ENCODE data around the gene KIAA1217.
A peak's percentile ranks its signal among the peaks of the same experiment; 100 is the strongest.

Gene KIAA1217

GRCh38 chr10:24251547-24251946 is 42.6 kb downstream of the KIAA1217 start:
- DNase-seq: peak; percentile 84

DNA sequence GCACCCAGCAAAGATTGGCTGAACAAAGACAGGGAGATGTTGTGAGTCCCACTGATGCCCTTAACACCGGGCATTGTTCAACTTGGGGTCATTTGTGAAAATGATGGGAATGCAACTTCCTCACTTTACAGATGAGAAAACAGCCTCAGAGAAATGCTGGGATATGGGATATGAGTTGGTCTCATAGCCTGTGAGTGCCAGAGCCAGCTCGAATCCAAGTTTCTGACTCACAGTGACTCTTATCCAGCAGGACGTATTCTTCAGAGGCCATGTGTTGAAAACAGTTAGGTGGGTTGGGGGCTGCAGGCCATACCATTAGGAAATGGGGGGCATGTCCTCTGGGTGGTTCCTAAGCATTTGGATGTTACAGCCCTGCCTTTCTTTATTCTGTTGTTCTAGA is 45.2 kb downstream of the KIAA1217 start:
- DNase-seq: no peak

DNA sequence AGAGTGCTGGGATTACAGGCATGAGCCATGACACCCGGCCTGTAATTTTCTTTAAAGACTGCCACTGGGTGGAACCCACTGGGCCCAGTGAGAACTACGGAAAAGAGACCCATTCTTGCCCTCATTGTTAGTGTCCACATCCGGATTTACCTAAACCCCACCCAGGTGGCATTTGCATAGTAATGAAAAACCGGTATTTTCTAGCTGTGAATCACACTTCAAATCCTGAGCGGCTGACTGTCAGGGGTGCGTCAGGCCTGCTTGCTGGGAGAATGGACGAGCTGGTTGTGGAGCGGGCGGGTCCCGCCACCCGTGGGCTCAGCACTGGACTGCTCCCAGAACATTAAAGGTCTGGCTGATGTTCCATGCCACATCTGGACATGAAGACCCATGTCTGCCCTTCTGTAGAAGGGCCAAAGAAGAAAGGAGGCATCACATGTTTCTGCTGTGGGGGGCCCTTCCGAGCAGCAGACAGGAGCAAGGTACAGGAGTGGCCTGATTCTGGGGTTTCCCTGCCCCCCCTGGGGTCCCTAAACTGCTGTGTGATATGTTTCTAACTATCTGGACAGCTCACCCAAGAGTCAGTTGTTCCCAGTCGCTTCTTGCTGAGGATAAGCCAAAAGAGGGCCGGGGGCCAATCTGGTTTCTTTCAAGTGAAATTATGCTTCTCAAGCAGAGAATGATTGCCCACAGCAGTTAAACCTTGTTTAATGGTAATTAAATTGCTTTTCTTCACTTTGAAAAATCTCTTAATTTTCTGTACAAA is 46.4 kb downstream of the KIAA1217 start:
- no peak for DNase-seq

DNA sequence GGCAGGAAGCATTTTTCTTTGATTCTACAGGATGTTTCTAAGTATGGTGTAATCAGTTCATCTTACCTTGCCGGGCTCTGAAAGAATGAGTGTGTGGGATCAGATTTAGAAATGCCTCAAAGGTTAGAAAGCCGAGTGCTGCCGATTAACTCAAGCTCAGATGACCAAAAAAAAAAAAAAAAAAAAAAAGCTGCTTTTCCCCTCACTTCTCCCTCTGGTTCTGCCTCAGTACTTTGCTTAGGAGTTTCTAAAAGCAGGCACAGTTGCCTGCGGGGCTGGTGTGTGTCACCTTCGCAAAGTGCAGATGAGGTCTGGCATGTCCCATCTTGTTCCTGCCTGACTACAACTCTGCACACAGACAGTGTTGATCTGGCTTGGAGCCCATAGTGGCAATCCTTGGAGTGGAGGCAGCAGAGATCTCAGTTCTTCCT is 47.0 kb downstream of the KIAA1217 start:
- DNase-seq: no peak

GRCh38 chr10:24256619-24257107 is 47.7 kb downstream of the KIAA1217 start:
- no peak for DNase-seq

DNA sequence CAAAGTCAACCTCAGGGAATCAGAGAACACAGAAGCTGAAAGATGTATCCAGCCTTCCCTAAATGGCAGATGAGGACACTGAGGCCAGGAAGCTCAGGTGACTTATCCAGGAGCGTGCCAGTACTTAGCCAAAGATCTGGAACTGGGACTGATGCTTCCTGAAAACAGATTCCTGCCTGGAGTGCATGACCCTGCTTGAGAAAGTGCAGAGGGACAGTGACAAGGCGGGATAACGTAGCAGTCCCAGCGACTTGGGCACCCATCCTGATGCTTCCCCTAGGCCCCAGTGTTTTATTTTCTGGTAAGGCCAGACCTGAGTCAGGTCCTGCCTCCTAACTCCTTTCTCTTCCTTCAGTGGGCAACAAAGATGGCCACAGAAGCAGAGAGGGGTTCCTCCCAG is 48.6 kb downstream of the KIAA1217 start:
- DNase-seq: no peak

DNA sequence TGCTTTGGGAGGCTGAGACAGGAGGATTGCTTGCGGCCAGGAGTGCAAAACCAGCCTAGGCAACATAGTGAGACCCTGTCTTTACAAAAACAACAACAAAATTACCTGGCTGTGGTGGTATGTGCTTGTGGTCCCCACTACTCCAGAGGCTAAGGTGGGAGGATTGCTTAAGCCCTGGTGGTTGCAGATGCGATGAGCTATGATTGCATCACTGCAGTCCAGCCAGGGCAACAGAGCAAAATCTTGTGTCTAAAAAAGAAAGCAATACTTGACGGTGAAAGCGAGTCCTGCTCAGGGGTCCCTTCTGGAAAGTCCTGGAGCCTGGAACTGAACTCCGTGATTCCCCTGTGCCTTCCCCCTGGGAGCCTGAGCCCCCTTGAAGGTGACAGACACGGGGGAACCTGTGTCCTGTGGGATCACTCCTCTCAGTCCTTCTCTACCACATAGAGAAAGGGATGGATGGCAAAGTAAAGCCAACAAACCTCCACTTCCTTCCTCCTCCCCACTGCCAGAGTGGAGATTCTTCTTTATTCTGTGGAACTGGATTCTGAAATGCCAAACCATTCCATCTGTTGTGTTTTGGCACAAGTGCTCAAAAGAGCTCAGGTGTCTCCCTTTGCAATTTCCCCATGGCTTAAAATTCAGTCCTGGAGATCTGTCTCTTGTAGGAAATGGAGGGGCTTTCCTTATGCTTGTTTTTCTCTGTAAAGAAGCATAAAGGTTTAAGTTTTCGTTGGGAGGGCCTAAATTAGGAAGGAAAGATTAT is 50.6 kb downstream of the KIAA1217 start:
- no peak for DNase-seq

GRCh38 chr10:24261627-24262026 is 52.7 kb downstream of the KIAA1217 start:
- no peak for DNase-seq

DNA sequence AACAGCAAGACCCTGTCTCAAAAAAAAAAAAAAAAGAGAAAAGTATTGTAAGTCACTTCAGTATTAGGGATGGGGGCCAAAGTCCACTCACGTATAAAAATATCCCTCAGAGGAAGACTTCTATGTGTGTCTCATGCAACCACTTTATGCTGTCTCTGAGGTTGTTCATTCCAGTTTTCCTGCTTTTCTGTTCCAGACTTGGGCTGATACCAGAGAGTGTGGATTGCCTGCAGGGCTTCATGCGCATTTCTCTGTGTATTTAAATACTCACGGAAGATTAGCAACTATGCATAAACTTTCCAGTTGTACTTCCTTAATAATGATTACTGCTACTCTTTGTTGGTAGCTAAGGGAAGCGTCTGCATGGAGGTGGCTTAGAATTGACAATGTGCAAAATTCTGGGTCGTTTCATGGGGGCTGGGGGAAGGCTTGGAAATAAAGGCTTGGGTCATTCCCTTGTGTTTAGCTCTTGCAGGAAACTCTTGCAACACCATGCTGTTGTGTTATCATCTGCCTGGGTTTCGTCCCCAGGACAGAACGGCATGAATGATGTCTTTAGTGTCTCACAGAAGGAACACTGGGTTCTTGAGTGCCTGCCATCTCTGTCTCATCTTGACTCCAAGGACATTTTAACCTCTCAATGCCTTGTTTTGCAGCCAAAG is 54.1 kb downstream of the KIAA1217 start:
- no peak for DNase-seq

DNA sequence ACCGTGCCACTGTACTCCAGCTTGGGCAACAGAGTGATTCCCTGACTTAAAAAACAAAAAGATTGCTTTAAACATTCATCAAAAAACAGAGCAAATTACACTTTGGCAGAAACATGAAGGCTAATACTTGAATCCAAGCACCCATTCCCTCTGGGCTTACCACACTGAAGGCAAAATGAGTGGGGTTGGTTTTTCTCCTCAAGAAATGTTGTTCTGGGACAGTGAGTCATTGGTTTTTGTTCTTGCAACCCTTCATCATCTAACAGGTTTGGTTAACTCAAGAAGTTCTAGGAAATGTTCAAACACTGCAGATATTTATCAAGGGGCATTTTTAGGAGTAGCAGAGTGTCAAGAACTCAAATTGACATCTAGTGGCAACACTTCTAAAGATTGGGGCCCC is 60.5 kb downstream of the KIAA1217 start:
- DNase-seq: no peak

DNA sequence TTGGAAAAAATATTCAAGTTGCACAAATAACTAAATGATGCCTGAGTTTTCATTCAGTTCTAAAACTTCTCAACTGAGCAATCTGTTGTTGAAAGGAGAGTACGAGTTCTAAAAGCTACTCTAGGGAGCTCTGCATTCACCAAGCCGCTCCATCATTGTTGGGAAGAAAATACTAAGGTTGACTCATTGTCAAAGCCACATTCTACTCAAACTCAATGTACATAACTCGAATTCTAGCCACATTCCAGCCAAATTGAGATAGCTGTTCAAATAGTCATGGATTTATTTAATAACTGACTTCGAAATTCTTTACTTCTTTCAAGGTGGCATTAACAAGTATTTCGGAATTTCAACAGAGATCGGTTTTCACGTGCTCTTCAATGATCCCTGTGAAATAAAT is 63.4 kb downstream of the KIAA1217 start:
- DNase-seq: no peak

DNA sequence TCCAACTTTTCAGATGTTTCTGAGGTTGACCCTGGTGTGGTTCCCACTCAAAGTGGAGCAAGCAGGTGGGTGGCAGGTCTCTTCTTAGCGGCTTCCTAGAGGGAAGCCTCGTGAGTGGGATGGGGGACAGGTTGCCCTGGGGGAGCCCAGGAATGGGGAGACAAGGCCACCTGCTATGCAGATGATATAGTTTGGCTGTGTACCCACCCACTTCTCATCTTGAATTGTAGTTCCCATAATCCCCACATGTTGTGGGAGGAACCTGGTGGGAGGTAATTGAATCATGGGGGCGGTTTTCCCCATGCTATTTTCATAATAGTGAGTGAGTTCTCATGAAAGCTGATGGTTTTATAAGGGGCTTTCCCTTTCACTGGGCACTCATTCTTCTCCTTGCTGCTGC is 68.3 kb downstream of the KIAA1217 start:
- peak; percentile 48 for DNase-seq

GRCh38 chr10:24277771-24278170 is 68.8 kb downstream of the KIAA1217 start:
- peak; percentile 97 for DNase-seq

- peak; percentile 65 for DNase-seq
Observed at GRCh38 chr10:24278176-24278889, 69.4 kb downstream of the KIAA1217 start.

- DNase-seq: no peak
Observed at GRCh38 chr10:24279166-24279565, 70.2 kb downstream of the KIAA1217 start.

GRCh38 chr10:24287559-24288195 is 78.7 kb downstream of the KIAA1217 start:
- DNase-seq: peak; percentile 28

DNA sequence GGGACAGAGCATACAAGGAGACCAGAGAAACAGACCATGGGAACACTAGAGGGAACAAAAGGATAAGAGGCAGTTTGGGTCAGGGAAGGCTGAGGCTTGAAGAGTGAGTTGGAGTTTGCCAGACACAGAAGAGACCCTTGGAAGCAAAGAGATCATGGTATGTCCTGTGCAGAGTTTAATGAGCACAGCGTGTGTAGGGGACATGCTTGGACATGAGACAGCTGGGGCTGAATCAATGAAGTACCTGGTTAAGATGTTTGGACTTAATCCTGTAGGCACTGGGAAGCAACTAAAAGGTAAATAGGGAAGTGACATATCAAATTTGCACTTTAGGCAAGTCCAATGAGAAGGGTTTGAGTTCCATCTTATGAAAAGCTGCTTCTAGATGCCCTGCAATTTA is 79.6 kb downstream of the KIAA1217 start:
- peak; percentile 51 for DNase-seq

- DNase-seq: no peak
Observed at GRCh38 chr10:24289235-24289634, 80.3 kb downstream of the KIAA1217 start.

GRCh38 chr10:24292304-24293293 is 83.7 kb downstream of the KIAA1217 start:
- peak; percentile 85 for DNase-seq

GRCh38 chr10:24299578-24300260 is 90.8 kb downstream of the KIAA1217 start:
- no peak for DNase-seq

Data from DMS53 (cell line).